K562 (cell line): ENCODE data around the gene TFF3. TPM values are rescaled to one million over a fixed set of nuclear protein-coding genes. Genes with fewer than 3 reads are reported as not detected.

Source experiments
- ATAC-seq: fragments of 200-7000 bp; cut with Tn5 transposase; 3 replicates; pipeline ENCODE4 v1.9.1; 2020; ENCODE audit warnings: moderate library complexity
- BruUV-seq: library from RNA; stranded (reverse); fragments of 400-500 nt; replicated peaks from 2 replicates; lab custom pipeline; 2021; lab: Mats Ljungman, UMichigan
- CTCF ChIA-PET: fragments of 300-600 bp; formaldehyde crosslinking; extraction: SDS; loops from one replicate; lab custom pipeline; 2021; ENCODE audit warnings: low intra/inter-chr PET ratio; lab: Yijun Ruan, JAX
- POLR2A ChIA-PET: fragments of 300-600, 350-650 bp; sonication (Branson Sonifier 250); formaldehyde crosslinking; extraction: SDS; loops from one replicate; lab custom pipeline; 2021; ENCODE audit warnings: antibody characterized with exemption, inconsistent platforms; lab: Yijun Ruan, JAX
- DNase-seq, 4 experiments: peaks; one replicate each; pipeline versions ENCODE4 v3.0.0 to v3.0.0-alpha.2; 2011 to 2018; ENCODE audit warnings: low spot score in 3 of 4, mixed read lengths in 3 of 4; ENCODE audit errors: extremely low read depth in 1 of 4
- FAIRE-seq: peaks from 2 replicates; lab custom pipeline; 2011; peaks lifted over from hg19 to GRCh38; lab: Jason Lieb, UNC
- H2AFZ ChIP-seq: 2 replicates; pipeline ENCODE4 v1.6.0; 2011; ENCODE audit warnings: low read depth, low read length, control low read depth, inconsistent platforms
- H3K27ac ChIP-seq: fragments of 200-600 bp; 3 replicates; pipeline ENCODE4 v1.8.0; 2011; ENCODE audit warnings: low read depth, mild to moderate bottlenecking, control low read depth, inconsistent platforms, low read length, moderate library complexity, mixed read lengths; ENCODE audit errors: extremely low read depth
- H3K27me3 ChIP-seq, 2 experiments: fragments of 300-600 bp in 1 of 2; 2 replicates in 1 of 2; 3 replicates in 1 of 2; pipeline versions ENCODE4 v1.6.0 to v1.8.0; 2011; ENCODE audit warnings: inconsistent platforms in 2 of 2, low read length in 2 of 2, mild to moderate bottlenecking in 1 of 2, mixed read lengths in 1 of 2, moderate library complexity in 1 of 2; ENCODE audit not compliant: control insufficient read depth in 2 of 2, insufficient read depth in 2 of 2
- H3K36me3 ChIP-seq: fragments of 300-600 bp; 3 replicates; pipeline ENCODE4 v1.8.0; 2011; ENCODE audit warnings: mild to moderate bottlenecking, low read length, inconsistent platforms; ENCODE audit not compliant: control insufficient read depth, insufficient read depth
- H3K4me1 ChIP-seq, 2 experiments: fragments of 200-600 bp in 1 of 2; replicated peaks in 1 of 2; 2 replicates in 1 of 2; 3 replicates in 1 of 2; pipeline versions ENCODE4 v1.5.1 to v1.8.0; 2011; ENCODE audit warnings: inconsistent platforms in 2 of 2, low read length in 2 of 2, mild to moderate bottlenecking in 1 of 2, mixed read lengths in 1 of 2, moderate library complexity in 1 of 2; ENCODE audit not compliant: control insufficient read depth in 2 of 2, insufficient read depth in 2 of 2
- H3K4me2 ChIP-seq: 2 replicates; pipeline ENCODE4 v1.6.1; 2011; ENCODE audit warnings: low read length, control low read depth, inconsistent platforms, mixed read lengths; ENCODE audit not compliant: insufficient read depth
- H3K4me3 ChIP-seq: fragments of 200-600 bp; sonication (generic), shearing (Covaris generic); 2 replicates; pipeline ENCODE4 v1.5.1; 2016; ENCODE audit warnings: control low read depth, inconsistent platforms
- H3K79me2 ChIP-seq: fragments of 200-600 bp; 3 replicates; pipeline ENCODE4 v1.8.0; 2011; ENCODE audit warnings: low read length, inconsistent platforms; ENCODE audit not compliant: control insufficient read depth, insufficient read depth
- H3K9ac ChIP-seq, 2 experiments: 2 replicates each; pipeline versions ENCODE4 v1.6.0 to v1.6.1; 2011; ENCODE audit warnings: low read depth in 2 of 2, low read length in 2 of 2, control low read depth in 1 of 2, inconsistent platforms in 1 of 2, mild to moderate bottlenecking in 1 of 2, mixed read lengths in 1 of 2; ENCODE audit not compliant: insufficient read depth in 1 of 2
- H3K9me1 ChIP-seq: one replicate; pipeline ENCODE4 v1.6.0; 2011; ENCODE audit warnings: inconsistent platforms, mild to moderate bottlenecking, low read length, moderate library complexity; ENCODE audit not compliant: control insufficient read depth, insufficient read depth
- H3K9me3 ChIP-seq: replicated peaks from 2 replicates; pipeline ENCODE4 v1.5.1; 2011; ENCODE audit warnings: low read depth, low read length, inconsistent platforms; ENCODE audit not compliant: control insufficient read depth, insufficient read depth
- H4K20me1 ChIP-seq: replicated peaks from 2 replicates; pipeline ENCODE4 v1.6.1; 2011; ENCODE audit warnings: low read length, inconsistent platforms, mixed read lengths; ENCODE audit not compliant: control insufficient read depth, insufficient read depth
- CBX3 ChIP-seq, 2 experiments: IDR thresholded peaks; 1 replicate in 1 of 2; 2 replicates in 1 of 2; pipeline ENCODE4 v1.6.1; 2012; ENCODE audit warnings: inconsistent platforms in 2 of 2, low read length in 2 of 2, borderline replicate concordance in 1 of 2, control low read depth in 1 of 2
- PPARD ChIP-seq: fragments of 250-450 bp; sonication (Bioruptor Pico); IDR thresholded peaks from 2 replicates; pipeline ENCODE4 v1.8.0; 2022; ENCODE audit warnings: inconsistent platforms, mild to moderate bottlenecking, moderate library complexity
- REST ChIP-seq, 2 experiments: fragments of 450-650 bp; formaldehyde crosslinking in 1 of 2; IDR thresholded peaks; 2 replicates each; pipeline versions ENCODE4 v1.4.0 to v1.6.1; 2014 to 2020; ENCODE audit warnings: mild to moderate bottlenecking in 2 of 2, borderline replicate concordance in 1 of 2, low read depth in 1 of 2
- SRSF1 ChIP-seq: fragments of 200-400 bp; formaldehyde crosslinking; IDR thresholded peaks from 2 replicates; pipeline ENCODE4 v1.6.1; 2017; ENCODE audit warnings: mild to moderate bottlenecking, low read depth, low read length, moderate library complexity
- TFAM ChIP-seq: fragments of 250-450 bp; sonication (Bioruptor Pico); conservative IDR thresholded peaks from 2 replicates; pipeline ENCODE4 v1.5.0; 2021; ENCODE audit warnings: mild to moderate bottlenecking, moderate library complexity
- USF1 ChIP-seq: sonication (generic); formaldehyde crosslinking; IDR thresholded peaks from 2 replicates; pipeline ENCODE4 v1.9.0; 2022; ENCODE audit warnings: mild to moderate bottlenecking, missing genetic modification reagents
- ZBTB33 ChIP-seq: sonication (generic); formaldehyde crosslinking; IDR thresholded peaks from 2 replicates; pipeline ENCODE4 v1.8.1; 2023; ENCODE audit warnings: mild to moderate bottlenecking, missing genetic modification reagents
- ZNF75A ChIP-seq: fragments of 450-650 bp; formaldehyde crosslinking; IDR thresholded peaks from 2 replicates; pipeline ENCODE4 v1.4.0; 2020; ENCODE audit warnings: mild to moderate bottlenecking
- WGBS: fragments of 100-300 bp; shearing (Covaris generic); methylation state at CpG from one replicate; pipeline ENCODE4 v1.1.6; 2016; ENCODE audit warnings: low coverage, mixed read lengths; ENCODE audit not compliant: insufficient coverage; ENCODE audit errors: missing lambda C conversion rate; 5-methylcytosine and 5-hydroxymethylcytosine counted together
- in situ Hi-C: fragments of 300-500 bp; cut with MboI; formaldehyde crosslinking; loops from 4 replicates; pipeline ENCODE4 v1.15.0; 2018; ENCODE audit warnings: inconsistent platforms, mixed read lengths
- intact Hi-C: fragments of 100-400 bp; cut with micrococcal nuclease; formaldehyde crosslinking; loops from 2 replicates; pipeline ENCODE4 v1.14.2; 2022
- polyA plus RNA-seq, 8 experiments: library from polyadenylated mRNA; depleted of rRNA in 4 of 8; stranded (reverse) in 5 of 8; unstranded in 3 of 8; fragments of >200 nt; fragmentation: Nextera tagmentation in 2 of 8; fragmentation: Illumina TruSeq in 1 of 8; extraction: Ambion mirVana in 2 of 8; extraction: Trizol in 1 of 8; gene quantifications; 2 replicates each; pipeline versions ENCODE4 v1.2.1 to v1.2.3, GENCODE V29; 2011 to 2014; ENCODE audit warnings: inconsistent platforms in 1 of 8, missing spikeins in 1 of 8
- total RNA-seq, 7 experiments: library from RNA; depleted of rRNA in 6 of 7; stranded (reverse); fragments of >200 nt in 6 of 7; fragmentation: Illumina TruSeq in 2 of 7; extraction: Trizol in 2 of 7; gene quantifications; 2 replicates each; pipeline versions ENCODE4 v1.2.1 to v1.2.3, GENCODE V29; 2011 to 2021; ENCODE audit warnings: low replicate concordance in 1 of 7

Gene TFF3
- total and polyA plus RNA-seq, 9 of the 15 experiments (the other 6 are each of a cell fraction or from before 2014, with no cell fraction given), result 0.78 TPM; not detected in 8

GRCh38 chr21:42312626-42313104 is 2.5 kb downstream of the TFF3 start:
- POLR2A ChIA-PET, result interaction anchor here (0.6 kb wide), 1 partner anchor 171 kb away, joined by 3 read pairs; no protein-coding TSS in a partner anchor
- no peak overlapping the region for H3K9ac ChIP-seq
- intact Hi-C loops (no loop called here), in situ Hi-C loops (loop anchor here (10.0 kb wide), 1 partner anchor 132 kb away; no protein-coding TSS in a partner anchor)
- WGBS, result 5% methylated on average over 16 of the region's 16 CpGs
- H2AFZ ChIP-seq, result no peak overlapping the region
- H4K20me1 ChIP-seq, result peaks cover 32% of the 10 kb centered on the region
- H3K9me3 ChIP-seq, result no peaks in the 10 kb centered on the region
- H3K36me3 ChIP-seq, result no peaks in the 10 kb centered on the region
- TF ChIP-seq CBX3 (IDR thresholded peaks at IDR 0.05; ENCODE audit: borderline replicate concordance in 1 of 2, low read length in 2 of 2), result no peak
- TF ChIP-seq PPARD (CRISPR knock-in tag), result no peak
- TF ChIP-seq USF1 (CRISPR knock-in tag), result no peak
- no peak for TF ChIP-seq TFAM
- TF ChIP-seq ZNF75A (CRISPR knock-in tag), result no peak
- TF ChIP-seq REST (IDR thresholded peaks at IDR 0.05; ENCODE audit: borderline replicate concordance), result no peak
- no peak for TF ChIP-seq REST (CRISPR knock-in tag; IDR thresholded peaks at IDR 0.05; ENCODE audit: low read depth)
- TF ChIP-seq SRSF1, result no peak
- TF ChIP-seq ZBTB33 (CRISPR knock-in tag), result no peak
- no peak for FAIRE-seq
- no peak for DNase-seq
- CTCF ChIA-PET, result no interaction called here
- no peaks in the 10 kb centered on the region for H3K79me2 ChIP-seq
- BruUV-seq, result no TSS peak
- ATAC-seq, result no peak
- H3K4me3 ChIP-seq, result no peak overlapping the region
- H3K4me1 ChIP-seq, result peaks cover 0 to 10% of the 10 kb centered on the region in 2 experiments; a peak in 1 of 5 replicates
- H3K9me1 ChIP-seq, result no peaks in the 10 kb centered on the region
- no peak overlapping the region for H3K27ac ChIP-seq
- H3K4me2 ChIP-seq, result no peak overlapping the region
- peaks cover 51 to 92% of the 10 kb centered on the region in 2 experiments for H3K27me3 ChIP-seq
